ENCODE results near the gene PCDH9. TPM values are rescaled to one million over a fixed set of nuclear protein-coding genes. Genes with fewer than 3 reads are reported as not detected.

PCDH9 gene
- total RNA-seq, 4 donors from 2014 or later, result 0.57 to 1.7 (median 0.97) TPM

DNA sequence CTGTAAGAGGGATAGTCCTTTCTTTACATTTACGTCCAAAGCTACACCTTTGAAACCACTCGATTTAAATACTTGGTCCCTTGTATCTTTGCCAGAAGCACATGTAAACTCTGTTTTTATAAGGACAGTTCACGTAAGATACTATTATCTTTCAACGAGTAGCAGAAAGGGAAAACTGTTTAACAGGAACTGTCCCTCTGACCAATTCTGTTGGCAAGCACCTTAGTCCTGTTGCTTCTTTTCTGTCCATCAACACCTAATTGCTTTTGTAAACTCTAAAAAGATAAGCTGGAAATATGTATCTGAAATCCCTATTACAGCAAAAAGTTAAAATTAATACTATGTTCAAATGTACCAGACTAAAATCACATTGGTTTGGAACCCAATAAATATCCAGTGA, 37.4 kb downstream of the PCDH9 start:
- DNase-seq, result no peak
- H3K4me3 ChIP-seq, result no peak overlapping the region
- H3K9me3 ChIP-seq, result no peaks in the 10 kb centered on the region
- H3K27ac ChIP-seq, result no peak overlapping the region
- no peaks in the 10 kb centered on the region for H3K36me3 ChIP-seq
- no peaks in the 10 kb centered on the region for H3K27me3 ChIP-seq
- no peaks in the 10 kb centered on the region for H3K4me1 ChIP-seq
- TF ChIP-seq, protein P1, sequence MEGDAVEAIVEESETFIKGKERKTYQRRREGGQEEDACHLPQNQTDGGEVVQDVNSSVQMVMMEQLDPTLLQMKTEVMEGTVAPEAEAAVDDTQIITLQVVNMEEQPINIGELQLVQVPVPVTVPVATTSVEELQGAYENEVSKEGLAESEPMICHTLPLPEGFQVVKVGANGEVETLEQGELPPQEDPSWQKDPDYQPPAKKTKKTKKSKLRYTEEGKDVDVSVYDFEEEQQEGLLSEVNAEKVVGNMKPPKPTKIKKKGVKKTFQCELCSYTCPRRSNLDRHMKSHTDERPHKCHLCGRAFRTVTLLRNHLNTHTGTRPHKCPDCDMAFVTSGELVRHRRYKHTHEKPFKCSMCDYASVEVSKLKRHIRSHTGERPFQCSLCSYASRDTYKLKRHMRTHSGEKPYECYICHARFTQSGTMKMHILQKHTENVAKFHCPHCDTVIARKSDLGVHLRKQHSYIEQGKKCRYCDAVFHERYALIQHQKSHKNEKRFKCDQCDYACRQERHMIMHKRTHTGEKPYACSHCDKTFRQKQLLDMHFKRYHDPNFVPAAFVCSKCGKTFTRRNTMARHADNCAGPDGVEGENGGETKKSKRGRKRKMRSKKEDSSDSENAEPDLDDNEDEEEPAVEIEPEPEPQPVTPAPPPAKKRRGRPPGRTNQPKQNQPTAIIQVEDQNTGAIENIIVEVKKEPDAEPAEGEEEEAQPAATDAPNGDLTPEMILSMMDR (IDR thresholded peaks at IDR 0.05), result no peak
- TF ChIP-seq POLR2A (IDR thresholded peaks at IDR 0.05), result no peak

DNA sequence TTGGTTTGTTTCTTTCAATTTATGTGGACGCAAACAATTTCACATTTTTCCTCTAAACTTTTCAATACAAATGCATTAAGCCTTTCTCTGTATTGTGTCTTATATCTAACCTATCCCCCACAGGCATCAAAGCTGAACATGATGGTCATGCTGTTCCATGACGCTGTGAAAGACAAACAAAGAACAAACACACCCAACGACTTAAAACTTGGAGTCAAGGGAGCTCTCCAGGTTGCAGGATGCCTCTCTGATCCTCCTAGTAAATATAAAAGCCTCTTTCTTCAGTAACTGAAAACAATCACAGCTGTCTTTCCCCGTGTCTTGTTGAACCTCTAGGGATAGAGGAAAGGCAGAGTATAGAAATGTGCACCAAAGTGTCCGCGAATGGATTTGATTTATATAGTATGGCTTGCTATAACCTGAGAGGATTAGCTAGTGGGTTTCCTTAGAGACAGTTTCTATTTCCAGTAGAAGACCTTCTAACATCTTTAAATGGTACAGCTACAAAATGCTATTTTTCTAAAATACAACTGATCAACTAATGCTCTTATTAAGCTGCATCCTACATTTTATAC, 43.1 kb downstream of the PCDH9 start:
- TF ChIP-seq POLR2A (IDR thresholded peaks at IDR 0.05), result no peak
- TF ChIP-seq, protein P1 (IDR thresholded peaks at IDR 0.05), result no peak

DNA sequence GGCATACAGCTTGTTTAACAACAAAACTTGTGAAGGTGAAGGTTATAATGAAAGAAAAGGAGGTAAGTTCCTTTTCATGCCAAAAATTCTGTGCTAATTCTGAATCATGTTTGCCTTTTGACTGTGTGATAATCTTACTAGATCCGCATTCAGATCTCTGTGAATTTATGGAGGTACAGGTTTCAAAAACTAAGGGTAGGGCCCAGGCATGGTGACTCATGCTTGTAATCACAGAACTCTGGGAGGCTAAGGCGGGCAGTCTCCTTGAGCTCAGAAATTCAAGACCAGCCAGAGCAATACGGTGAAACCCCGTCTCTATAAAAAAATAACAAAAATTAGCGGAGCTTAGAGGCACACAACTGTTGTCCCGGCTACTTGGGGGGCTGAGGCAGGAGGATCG, 45.9 kb downstream of the PCDH9 start:
- no peak overlapping the region for H3K27ac ChIP-seq
- TF ChIP-seq POLR2A (IDR thresholded peaks at IDR 0.05), result no peak
- TF ChIP-seq, protein P1 (IDR thresholded peaks at IDR 0.05), result no peak
- H3K27me3 ChIP-seq, result no peaks in the 10 kb centered on the region
- no peaks in the 10 kb centered on the region for H3K4me1 ChIP-seq
- H3K9me3 ChIP-seq, result no peaks in the 10 kb centered on the region
- DNase-seq, result no peak
- no peak overlapping the region for H3K4me3 ChIP-seq
- no peaks in the 10 kb centered on the region for H3K36me3 ChIP-seq

More for the DNA sequence above, 43.1 kb downstream of the PCDH9 start:
- DNase-seq, result no peak
- Histone ChIP-seq H3K9me3 (no peaks in the 10 kb centered on the region), H3K4me3 (no peak overlapping the region), H3K27me3 (no peaks in the 10 kb centered on the region), H3K4me1 (no peaks in the 10 kb centered on the region), H3K36me3 (no peaks in the 10 kb centered on the region), H3K27ac (no peak overlapping the region)

DNA sequence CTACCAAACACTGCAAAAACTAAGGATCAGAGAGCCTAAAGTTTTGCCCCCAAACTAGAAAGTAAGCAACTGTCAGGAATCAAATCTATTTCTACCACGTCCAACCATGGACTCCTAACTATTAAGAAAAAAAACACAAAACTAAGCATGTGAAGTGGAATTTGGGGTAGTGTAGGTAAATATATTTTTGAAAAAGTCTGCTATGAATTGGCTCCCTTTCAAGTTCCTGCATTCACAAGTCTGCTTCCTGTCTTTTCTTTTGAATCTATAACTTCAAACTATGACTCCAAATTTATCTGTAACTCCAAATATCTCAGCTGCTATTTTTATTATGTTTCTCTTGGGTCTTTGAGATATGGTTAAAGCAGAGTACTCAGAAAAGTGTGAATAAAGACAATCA, 47.0 kb downstream of the PCDH9 start:
- Histone ChIP-seq H3K27ac (no peak overlapping the region), H3K27me3 (no peaks in the 10 kb centered on the region), H3K4me1 (no peaks in the 10 kb centered on the region), H3K9me3 (no peaks in the 10 kb centered on the region), H3K36me3 (no peaks in the 10 kb centered on the region), H3K4me3 (no peak overlapping the region)
- no peak for DNase-seq
- TF ChIP-seq, protein P1 (IDR thresholded peaks at IDR 0.05), result no peak
- no peak for TF ChIP-seq POLR2A (IDR thresholded peaks at IDR 0.05)

DNA sequence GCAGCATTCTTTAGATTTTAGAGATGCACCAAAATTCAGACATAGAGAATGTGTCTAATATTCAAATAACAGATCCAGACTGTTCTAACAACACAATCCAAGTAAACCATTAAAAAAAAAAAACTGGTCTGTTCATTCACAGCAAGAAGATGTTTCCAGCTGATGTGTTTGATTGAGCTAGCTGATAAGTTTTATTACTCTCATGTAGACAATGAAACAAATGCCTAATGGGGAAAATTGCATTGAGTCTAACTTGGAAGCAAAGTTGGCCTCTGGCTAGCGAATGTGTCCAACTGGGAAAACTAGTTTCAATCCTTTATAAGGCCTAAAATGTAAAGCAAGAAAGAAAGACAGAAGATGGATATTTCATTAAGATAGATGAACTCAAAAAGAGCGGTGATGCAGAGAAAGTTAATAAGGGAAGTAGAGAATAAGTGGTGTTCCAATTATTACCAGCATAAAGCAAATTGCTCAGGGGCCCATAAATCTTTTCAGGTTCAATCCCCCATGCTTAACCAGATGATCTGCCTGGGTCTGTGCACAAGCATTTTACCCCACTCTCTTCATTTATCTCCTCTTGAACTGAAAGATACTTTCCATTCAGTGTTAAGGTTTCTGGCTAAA, 54.2 kb downstream of the PCDH9 start:
- no peak for TF ChIP-seq POLR2A (IDR thresholded peaks at IDR 0.05)
- TF ChIP-seq, protein P1 (IDR thresholded peaks at IDR 0.05), result no peak
- Histone ChIP-seq H3K27ac (no peak overlapping the region), H3K27me3 (no peaks in the 10 kb centered on the region), H3K36me3 (no peaks in the 10 kb centered on the region), H3K9me3 (no peaks in the 10 kb centered on the region), H3K4me1 (no peaks in the 10 kb centered on the region), H3K4me3 (no peak overlapping the region)
- DNase-seq, result no peak

Measured in Peyer's patch (tissue), 4 donors.